Panc1 (cell line): ENCODE measurements around the gene FKBP5. TPM values are rescaled to one million over a fixed set of nuclear protein-coding genes. Genes with fewer than 3 reads are reported as not detected.

Source experiments
- ATAC-seq: fragments of 200-7000 bp; cut with Tn5 transposase; 2 replicates; pipeline ENCODE4 v1.9.1; 2020; ENCODE audit warnings: mild to moderate bottlenecking, moderate library complexity
- BruUV-seq: library from RNA; stranded (reverse); fragments of 400-500 nt; replicated peaks from 2 replicates; lab custom pipeline; 2021; lab: Mats Ljungman, UMichigan
- CTCF ChIA-PET: fragments of 300-600 bp; sonication (Branson Sonifier 250); formaldehyde crosslinking; loops from one replicate; lab custom pipeline; 2022; ENCODE audit warnings: antibody characterized with exemption; lab: Charles Lee
- POLR2A ChIA-PET: fragments of 300-600 bp; sonication (Branson Sonifier 250); formaldehyde crosslinking; loops from one replicate; lab custom pipeline; 2022; ENCODE audit warnings: antibody characterized with exemption; lab: Charles Lee
- DNase-seq: peaks from one replicate; pipeline ENCODE4 v3.0.0-alpha.2; 2010; ENCODE audit warnings: low read depth, low spot score
- H3K27ac ChIP-seq: 2 replicates; pipeline ENCODE4 v1.5.1; 2011; ENCODE audit warnings: mild to moderate bottlenecking, low read length, inconsistent platforms
- H3K27me3 ChIP-seq: fragments of 200-500 bp; sonication (Bioruptor generic); 2 replicates; pipeline ENCODE4 v1.6.0; 2014; ENCODE audit warnings: low read length, inconsistent platforms; ENCODE audit not compliant: control insufficient read depth, insufficient read depth
- H3K36me3 ChIP-seq: fragments of 200-500 bp; sonication (Bioruptor generic); 2 replicates; pipeline ENCODE4 v1.5.1; 2014; ENCODE audit warnings: inconsistent platforms, mild to moderate bottlenecking, low read length, moderate library complexity; ENCODE audit not compliant: control insufficient read depth, insufficient read depth
- H3K4me1 ChIP-seq: 2 replicates; pipeline ENCODE4 v1.5.1; 2011; ENCODE audit warnings: inconsistent platforms, mild to moderate bottlenecking, low read length, moderate library complexity; ENCODE audit not compliant: control insufficient read depth, insufficient read depth
- H3K4me3 ChIP-seq, 2 experiments: 2 replicates each; pipeline ENCODE4 v1.5.1; 2011 to 2012; ENCODE audit warnings: low read depth in 2 of 2, low read length in 2 of 2, mild to moderate bottlenecking in 2 of 2, inconsistent platforms in 1 of 2, moderate library complexity in 1 of 2
- H3K9me3 ChIP-seq: fragments of 200-500 bp; sonication (Bioruptor generic); 2 replicates; pipeline ENCODE4 v1.5.1; 2014; ENCODE audit warnings: low read depth, mild to moderate bottlenecking, inconsistent platforms, low read length, moderate library complexity; ENCODE audit not compliant: control insufficient read depth, insufficient read depth
- POLR2AphosphoS5 ChIP-seq: IDR thresholded peaks from 2 replicates; pipeline ENCODE4 v1.6.1; 2012; ENCODE audit warnings: mild to moderate bottlenecking, low read depth, low read length, moderate library complexity
- SIN3A ChIP-seq: IDR thresholded peaks from 2 replicates; pipeline ENCODE4 v1.6.1; 2012; ENCODE audit warnings: low read depth, mild to moderate bottlenecking, low read length, moderate library complexity, borderline replicate concordance; ENCODE audit not compliant: insufficient read depth
- TCF7L2 ChIP-seq: IDR thresholded peaks from 2 replicates; pipeline ENCODE4 v1.6.1; 2011; ENCODE audit warnings: mild to moderate bottlenecking, low read depth, low read length, inconsistent platforms
- in situ Hi-C: cut with HindIII; loops from 2 replicates; pipeline ENCODE4 v1.10.0; 2016; ENCODE audit warnings: low sequenced_read_pairs, low pct_unique_long_range_greater_than_20kb
- intact Hi-C: fragments of 100-400 bp; cut with micrococcal nuclease; formaldehyde crosslinking; loops from one replicate; pipeline ENCODE4 v1.10.0; 2022; ENCODE audit not compliant: unreplicated experiment
- total RNA-seq: library from RNA; stranded (reverse); gene quantifications from one replicate; pipeline ENCODE4 v1.2.1, GENCODE V29; 2021; ENCODE audit not compliant: unreplicated experiment
- TF ChIP-seq, protein P1 (sequence below), 2 experiments: IDR thresholded peaks; 2 replicates each; pipeline ENCODE4 v1.6.1; 2011 to 2012; ENCODE audit warnings: low read depth in 2 of 2, control low read depth in 1 of 2, low read length in 1 of 2, mild to moderate bottlenecking in 1 of 2, moderate library complexity in 1 of 2; ENCODE audit not compliant: insufficient read depth in 1 of 2
- TF ChIP-seq, protein P2 (sequence below): fragments of 450-650 bp; IDR thresholded peaks from 2 replicates; pipeline ENCODE4 v1.5.1; 2017; ENCODE audit warnings: mild to moderate bottlenecking

Gene FKBP5
- total RNA-seq, 1 experiment from 2014 or later = 25.2 TPM

GRCh38 chr6:35724059-35724458 lies 35.3 kb upstream of the FKBP5 start:
- intact Hi-C loops = no loop called here
- H3K36me3 ChIP-seq = no peaks in the 10 kb centered on the region
- DNase-seq (no peak), ATAC-seq (no peak)
- POLR2A ChIA-PET = no interaction called here
- H3K4me1 ChIP-seq = peaks cover 29% of the 10 kb centered on the region
- H3K27ac ChIP-seq = no peak overlapping the region
- no peaks in the 10 kb centered on the region for H3K9me3 ChIP-seq
- H3K4me3 ChIP-seq = no peak overlapping the region
- no peaks in the 10 kb centered on the region for H3K27me3 ChIP-seq
- no TSS peak for BruUV-seq
- TF ChIP-seq, protein P1, sequence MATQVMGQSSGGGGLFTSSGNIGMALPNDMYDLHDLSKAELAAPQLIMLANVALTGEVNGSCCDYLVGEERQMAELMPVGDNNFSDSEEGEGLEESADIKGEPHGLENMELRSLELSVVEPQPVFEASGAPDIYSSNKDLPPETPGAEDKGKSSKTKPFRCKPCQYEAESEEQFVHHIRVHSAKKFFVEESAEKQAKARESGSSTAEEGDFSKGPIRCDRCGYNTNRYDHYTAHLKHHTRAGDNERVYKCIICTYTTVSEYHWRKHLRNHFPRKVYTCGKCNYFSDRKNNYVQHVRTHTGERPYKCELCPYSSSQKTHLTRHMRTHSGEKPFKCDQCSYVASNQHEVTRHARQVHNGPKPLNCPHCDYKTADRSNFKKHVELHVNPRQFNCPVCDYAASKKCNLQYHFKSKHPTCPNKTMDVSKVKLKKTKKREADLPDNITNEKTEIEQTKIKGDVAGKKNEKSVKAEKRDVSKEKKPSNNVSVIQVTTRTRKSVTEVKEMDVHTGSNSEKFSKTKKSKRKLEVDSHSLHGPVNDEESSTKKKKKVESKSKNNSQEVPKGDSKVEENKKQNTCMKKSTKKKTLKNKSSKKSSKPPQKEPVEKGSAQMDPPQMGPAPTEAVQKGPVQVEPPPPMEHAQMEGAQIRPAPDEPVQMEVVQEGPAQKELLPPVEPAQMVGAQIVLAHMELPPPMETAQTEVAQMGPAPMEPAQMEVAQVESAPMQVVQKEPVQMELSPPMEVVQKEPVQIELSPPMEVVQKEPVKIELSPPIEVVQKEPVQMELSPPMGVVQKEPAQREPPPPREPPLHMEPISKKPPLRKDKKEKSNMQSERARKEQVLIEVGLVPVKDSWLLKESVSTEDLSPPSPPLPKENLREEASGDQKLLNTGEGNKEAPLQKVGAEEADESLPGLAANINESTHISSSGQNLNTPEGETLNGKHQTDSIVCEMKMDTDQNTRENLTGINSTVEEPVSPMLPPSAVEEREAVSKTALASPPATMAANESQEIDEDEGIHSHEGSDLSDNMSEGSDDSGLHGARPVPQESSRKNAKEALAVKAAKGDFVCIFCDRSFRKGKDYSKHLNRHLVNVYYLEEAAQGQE (IDR thresholded peaks at IDR 0.05; ENCODE audit: insufficient read depth in 1 of 2, low read depth in 2 of 2, low read length in 1 of 2) = no peak
- TF ChIP-seq POLR2AphosphoS5 (no peak), SIN3A (no peak), TCF7L2 (no peak)
- TF ChIP-seq, protein P2, sequence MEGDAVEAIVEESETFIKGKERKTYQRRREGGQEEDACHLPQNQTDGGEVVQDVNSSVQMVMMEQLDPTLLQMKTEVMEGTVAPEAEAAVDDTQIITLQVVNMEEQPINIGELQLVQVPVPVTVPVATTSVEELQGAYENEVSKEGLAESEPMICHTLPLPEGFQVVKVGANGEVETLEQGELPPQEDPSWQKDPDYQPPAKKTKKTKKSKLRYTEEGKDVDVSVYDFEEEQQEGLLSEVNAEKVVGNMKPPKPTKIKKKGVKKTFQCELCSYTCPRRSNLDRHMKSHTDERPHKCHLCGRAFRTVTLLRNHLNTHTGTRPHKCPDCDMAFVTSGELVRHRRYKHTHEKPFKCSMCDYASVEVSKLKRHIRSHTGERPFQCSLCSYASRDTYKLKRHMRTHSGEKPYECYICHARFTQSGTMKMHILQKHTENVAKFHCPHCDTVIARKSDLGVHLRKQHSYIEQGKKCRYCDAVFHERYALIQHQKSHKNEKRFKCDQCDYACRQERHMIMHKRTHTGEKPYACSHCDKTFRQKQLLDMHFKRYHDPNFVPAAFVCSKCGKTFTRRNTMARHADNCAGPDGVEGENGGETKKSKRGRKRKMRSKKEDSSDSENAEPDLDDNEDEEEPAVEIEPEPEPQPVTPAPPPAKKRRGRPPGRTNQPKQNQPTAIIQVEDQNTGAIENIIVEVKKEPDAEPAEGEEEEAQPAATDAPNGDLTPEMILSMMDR = no peak
- in situ Hi-C loops = no loop called here
- CTCF ChIA-PET = no interaction called here

GRCh38 chr6:35723587-35723986 lies 34.9 kb upstream of the FKBP5 start:
- in situ Hi-C loops = no loop called here
- TF ChIP-seq SIN3A (no peak), TCF7L2 (no peak), POLR2AphosphoS5 (no peak)
- TF ChIP-seq, protein P2 = no peak
- TF ChIP-seq, protein P1 (IDR thresholded peaks at IDR 0.05; ENCODE audit: insufficient read depth in 1 of 2, low read depth in 2 of 2, low read length in 1 of 2) = no peak
- H3K9me3 ChIP-seq = no peaks in the 10 kb centered on the region
- ATAC-seq (no peak), DNase-seq (no peak)
- POLR2A ChIA-PET = no interaction called here
- CTCF ChIA-PET = no interaction called here
- no TSS peak for BruUV-seq
- no peak overlapping the region for H3K4me3 ChIP-seq
- H3K36me3 ChIP-seq = no peaks in the 10 kb centered on the region
- intact Hi-C loops = no loop called here
- H3K27ac ChIP-seq = no peak overlapping the region
- peaks cover 24% of the 10 kb centered on the region for H3K4me1 ChIP-seq
- no peaks in the 10 kb centered on the region for H3K27me3 ChIP-seq
